Heart right ventricle (tissue), 16 donors: ENCODE results near the gene MGST3. TPM values are rescaled to one million over a fixed set of nuclear protein-coding genes. Genes with fewer than 3 reads are reported as not detected.

Experiments used
- ATAC-seq, 8 donors: fragments of 200-7000 bp; cut with Tn5 transposase; one replicate each; pipeline ENCODE4 v1.9.1; 2020; ENCODE audit warnings: mild to moderate bottlenecking in 8 of 8, moderate library complexity in 8 of 8, moderate number of reproducible peaks in 1 of 8
- DNase-seq, 2 donors: peaks; one replicate each; pipeline ENCODE4 v3.0.0-alpha.2; 2020
- H3K27ac ChIP-seq, 10 donors: fragments of 200-600 bp; sonication (generic) in 2 of 10; one replicate each; pipeline versions ENCODE4 v1.5.0 to v1.8.0; 2020 to 2022; ENCODE audit warnings: mild to moderate bottlenecking in 3 of 10
- H3K27me3 ChIP-seq, 7 donors: fragments of 200-600 bp; one replicate each; pipeline ENCODE4 v1.8.0; 2021 to 2022; ENCODE audit warnings: mild to moderate bottlenecking in 2 of 7
- H3K36me3 ChIP-seq, 9 donors: fragments of 200-600 bp; sonication (generic) in 1 of 9; one replicate each; pipeline versions ENCODE4 v1.5.0 to v1.8.0; 2020 to 2022; ENCODE audit warnings: mild to moderate bottlenecking in 2 of 9
- H3K4me1 ChIP-seq, 9 donors: fragments of 200-600 bp; sonication (generic) in 1 of 9; one replicate each; pipeline versions ENCODE4 v1.5.0 to v1.8.0; 2020 to 2022; ENCODE audit warnings: mild to moderate bottlenecking in 4 of 9
- H3K4me3 ChIP-seq, 10 donors: fragments of 200-600 bp; sonication (generic) in 2 of 10; one replicate each; pipeline versions ENCODE4 v1.5.0 to v1.8.0; 2020 to 2022; ENCODE audit warnings: mild to moderate bottlenecking in 7 of 10, moderate library complexity in 2 of 10
- H3K9me3 ChIP-seq, 11 donors: fragments of 200-600 bp in 10 of 11; sonication (generic) in 2 of 11; one replicate each; pipeline versions ENCODE4 v1.5.0 to v1.8.0; 2013 to 2022; ENCODE audit warnings: mild to moderate bottlenecking in 2 of 11, control low read depth in 1 of 11, moderate library complexity in 1 of 11
- WGBS, 2 donors: extraction: QIAGEN DNeasy Blood & Tissue Kit; methylation state at CpG; one replicate each; pipeline ENCODE4 v1.1.7; 2013; ENCODE audit warnings: inconsistent platforms in 1 of 2; 5-methylcytosine and 5-hydroxymethylcytosine counted together
- intact Hi-C, 10 donors: fragments of 100-400 bp; cut with DNase I; formaldehyde crosslinking; loops; one replicate each; pipeline versions ENCODE4 v1.11.1 to v1.14.2; 2022
- polyA plus RNA-seq, 2 donors: library from polyadenylated mRNA; stranded (reverse); fragments of 200-250 nt; gene quantifications; one replicate each; pipeline ENCODE4 v1.2.3, GENCODE V29; 2013
- total RNA-seq, 10 donors: library from RNA; stranded (reverse); fragmentation: NEBNext Ultra II Directional in 3 of 10; extraction: Animal tissue kit (Norgen Biotek cat#: 25700) in 3 of 10; gene quantifications; one replicate each; pipeline versions ENCODE4 v1.2.1 to v1.2.4, GENCODE V29; 2021 to 2023
- TF ChIP-seq, protein P1 (sequence below), 9 donors: fragments of 200-600 bp; sonication (generic) in 2 of 9; IDR thresholded peaks; one replicate each; pipeline versions ENCODE4 v1.5.0 to v1.8.0; 2021 to 2022; ENCODE audit warnings: antibody characterized with exemption in 9 of 9, mild to moderate bottlenecking in 5 of 9, moderate library complexity in 1 of 9
- donor health status: Arrhythmogenic right ventricular cardiomyopathy.
- donor health status: ischemic (EF 13 %, LVEDD 7.1; RV severe dilation, severe dysfunction).
- donor health status: healthy with polysubstance abuse.
- donor health status: DM: no; HTN: yes; CAD: no.
- donor health status: DM: no; HTN: no; CAD: no.
- donor health status: ischemic (EF 25% LVEDD 6.9; RV normal size, moderate dysfunction).
- donor health status: ischemic (EF 25% LVEDD 5.7; RV mildly dilated, moderate dysfunction).
- donor health status: healthy.
- donor health status: DM: yes; HTN: yes; CAD: no.
- donor health status: Ischemic cardiomyopathy.
- donor health status: ischemic (EF 35%, LVEDD 5.7; RV mildly dilated, moderate dysfunction).
- donor health status: nonischemic (EF 11% LVEDD 7.7; RV severe dilation, severe dysfunction).
- donor health status: DM: yes; HTN: yes; CAD: no.
- donor health status: PGD.
- donor health status: ischemic (EF 29% LVEDD 5.4; RV normal size, mild dysfunction).
- donor health status: nonischemic (EF 23%, LVEDD 6.1; RV moderate dilation, normal function).

MGST3 gene
- total and polyA plus RNA-seq, 12 donors = 425 to 1,002 (median 838) TPM

- DNase-seq (no peak), ATAC-seq (no peak)
- Histone ChIP-seq H3K27me3 (no peaks in the 10 kb centered on the region), H3K27ac (no peak overlapping the region), H3K36me3 (peaks cover 0 to 93% (median 28%) of the 10 kb centered on the region in 9 donors), H3K4me3 (no peak overlapping the region), H3K9me3 (no peaks in the 10 kb centered on the region), H3K4me1 (peaks cover 0 to 12% (median 0%) of the 10 kb centered on the region in 9 donors)
- TF ChIP-seq, protein P1, sequence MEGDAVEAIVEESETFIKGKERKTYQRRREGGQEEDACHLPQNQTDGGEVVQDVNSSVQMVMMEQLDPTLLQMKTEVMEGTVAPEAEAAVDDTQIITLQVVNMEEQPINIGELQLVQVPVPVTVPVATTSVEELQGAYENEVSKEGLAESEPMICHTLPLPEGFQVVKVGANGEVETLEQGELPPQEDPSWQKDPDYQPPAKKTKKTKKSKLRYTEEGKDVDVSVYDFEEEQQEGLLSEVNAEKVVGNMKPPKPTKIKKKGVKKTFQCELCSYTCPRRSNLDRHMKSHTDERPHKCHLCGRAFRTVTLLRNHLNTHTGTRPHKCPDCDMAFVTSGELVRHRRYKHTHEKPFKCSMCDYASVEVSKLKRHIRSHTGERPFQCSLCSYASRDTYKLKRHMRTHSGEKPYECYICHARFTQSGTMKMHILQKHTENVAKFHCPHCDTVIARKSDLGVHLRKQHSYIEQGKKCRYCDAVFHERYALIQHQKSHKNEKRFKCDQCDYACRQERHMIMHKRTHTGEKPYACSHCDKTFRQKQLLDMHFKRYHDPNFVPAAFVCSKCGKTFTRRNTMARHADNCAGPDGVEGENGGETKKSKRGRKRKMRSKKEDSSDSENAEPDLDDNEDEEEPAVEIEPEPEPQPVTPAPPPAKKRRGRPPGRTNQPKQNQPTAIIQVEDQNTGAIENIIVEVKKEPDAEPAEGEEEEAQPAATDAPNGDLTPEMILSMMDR (IDR thresholded peaks at IDR 0.05) = no peak
- intact Hi-C loops = no loop called here
- WGBS, 2 donors = 88 to 90% methylated on average over 8 of the region's 8 CpGs
Measured at GRCh38 chr1:165674599-165674998, 43.6 kb downstream of the MGST3 start.

GRCh38 chr1:165675794-165676193, 44.8 kb downstream of the MGST3 start:
- ATAC-seq = no peak
- Histone ChIP-seq H3K27me3 (no peaks in the 10 kb centered on the region), H3K4me1 (peaks cover 0 to 11% (median 0%) of the 10 kb centered on the region in 9 donors), H3K4me3 (no peak overlapping the region), H3K36me3 (peaks cover 0 to 95% (median 37%) of the 10 kb centered on the region in 9 donors), H3K9me3 (no peaks in the 10 kb centered on the region), H3K27ac (no peak overlapping the region)
- WGBS, 2 donors = 95 to 99% methylated on average over 1 of the region's 1 CpG
- intact Hi-C loops = no loop called here
- TF ChIP-seq, protein P1 (IDR thresholded peaks at IDR 0.05) = no peak
- DNase-seq = no peak

GRCh38 chr1:165678509-165678908, 47.5 kb downstream of the MGST3 start:
- Histone ChIP-seq H3K36me3 (peaks cover 0 to 97% (median 57%) of the 10 kb centered on the region in 9 donors), H3K27me3 (no peaks in the 10 kb centered on the region)
- 0 to 23% methylated on average over 2 of the region's 2 CpGs for whole genome bisulfite sequencing, 2 donors

DNA sequence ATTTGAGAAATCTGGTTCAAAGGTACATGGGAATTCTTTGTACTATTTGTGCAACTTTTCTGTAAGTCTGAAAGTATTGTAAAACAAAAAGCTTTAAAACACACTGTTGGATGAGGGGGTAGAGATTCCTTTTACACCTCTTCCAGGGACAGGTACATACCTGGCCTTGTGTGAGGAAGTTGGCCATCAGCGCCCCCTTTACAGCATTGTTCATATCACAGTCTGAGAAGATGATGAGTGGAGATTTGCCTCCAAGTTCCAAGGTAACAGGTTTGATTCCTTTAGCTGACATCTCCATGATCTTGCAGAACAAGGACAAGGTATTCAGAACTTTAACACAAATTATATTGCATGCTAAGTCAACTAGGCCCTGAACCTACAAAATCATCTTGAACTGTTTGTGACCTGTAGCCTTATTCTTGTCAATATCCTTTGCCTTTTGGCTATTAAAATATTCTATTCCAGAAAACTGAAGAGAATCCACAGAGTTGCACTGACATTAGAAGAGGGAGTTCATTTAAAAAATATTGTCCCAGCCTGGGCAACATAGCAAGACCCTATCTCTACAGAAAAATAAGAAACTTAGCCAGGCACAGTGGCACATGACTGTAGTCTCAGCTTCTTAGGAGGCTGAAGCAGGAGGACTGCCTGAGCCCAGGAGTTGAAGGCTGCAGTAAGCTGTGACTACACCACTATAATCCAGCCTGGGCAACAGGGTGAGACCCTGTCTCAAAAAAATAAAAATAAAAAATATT, 48.4 kb downstream of the MGST3 start:
- TF ChIP-seq, protein P1 (IDR thresholded peaks at IDR 0.05) = no peak
- intact Hi-C loops = no loop called here
- H3K36me3 ChIP-seq = peaks cover 0 to 98% (median 57%) of the 10 kb centered on the region in 9 donors
- H3K4me1 ChIP-seq = peaks cover 0 to 8% (median 0%) of the 10 kb centered on the region in 9 donors
- 43 to 96% methylated on average over 1 of the region's 1 CpG for WGBS, 2 donors
- no peak overlapping the region for H3K4me3 ChIP-seq
- no peaks in the 10 kb centered on the region for H3K27me3 ChIP-seq
- H3K27ac ChIP-seq = no peak overlapping the region
- H3K9me3 ChIP-seq = no peaks in the 10 kb centered on the region
- DNase-seq = no peak
- ATAC-seq = no peak

More at GRCh38 chr1:165678509-165678908, 47.5 kb downstream of the MGST3 start:
- Histone ChIP-seq H3K9me3 (no peaks in the 10 kb centered on the region), H3K4me1 (peaks cover 0 to 6% (median 0%) of the 10 kb centered on the region in 9 donors), H3K4me3 (no peak overlapping the region), H3K27ac (no peak overlapping the region)
- intact Hi-C loops = no loop called here
- TF ChIP-seq, protein P1 (IDR thresholded peaks at IDR 0.05) = no peak
- ATAC-seq = no peak
- no peak for DNase-seq
